Midbrain (tissue), 1 donor: ENCODE results near the gene RYK.
"Not testable (repeated sequence)": the region's sequence is repeated elsewhere in the genome, so short reads cannot be mapped to it uniquely, and the experiment has no call there.

ENCODE experiments used
- DNase-seq: peaks from one replicate; lab custom pipeline; 2025; lab: John Stamatoyannopoulos, UW

The RYK gene

GRCh38 chr3:134250717-134251220 lies at the start of gene RYK:
RYK (minus strand) TSS chr3:134250859; CDS start chr3:134250654, 205 bp downstream.
- peak; percentile 71 for DNase-seq

GRCh38 chr3:134299888-134300206 lies 49.2 kb upstream of the RYK start:
- no peak for DNase-seq

GRCh38 chr3:134299185-134299887 lies 48.7 kb upstream of the RYK start:
- DNase-seq = peak; percentile 15

DNA sequence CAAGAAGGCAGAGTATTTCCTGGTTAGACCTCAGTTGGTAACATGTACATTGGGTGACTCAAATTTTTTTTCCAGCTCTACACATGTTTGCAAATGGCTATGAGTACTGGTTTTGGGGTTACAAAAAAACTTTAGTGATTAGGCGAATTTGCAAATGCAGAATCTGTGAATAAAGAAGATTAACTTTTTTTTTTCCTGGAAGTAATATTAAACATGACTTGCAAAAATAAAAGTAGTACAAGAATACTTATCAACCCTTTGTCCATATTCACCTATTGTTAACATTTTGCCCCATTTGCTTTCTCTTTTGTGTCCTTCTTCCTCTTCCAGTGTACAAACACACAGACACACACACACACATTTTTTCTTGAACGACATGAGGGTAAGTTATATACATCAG lies 47.6 kb upstream of the RYK start:
- DNase-seq = no peak

- DNase-seq = no peak
These were observed 46.0 kb upstream of the RYK start for GRCh38 chr3:134296616-134297015.

DNA sequence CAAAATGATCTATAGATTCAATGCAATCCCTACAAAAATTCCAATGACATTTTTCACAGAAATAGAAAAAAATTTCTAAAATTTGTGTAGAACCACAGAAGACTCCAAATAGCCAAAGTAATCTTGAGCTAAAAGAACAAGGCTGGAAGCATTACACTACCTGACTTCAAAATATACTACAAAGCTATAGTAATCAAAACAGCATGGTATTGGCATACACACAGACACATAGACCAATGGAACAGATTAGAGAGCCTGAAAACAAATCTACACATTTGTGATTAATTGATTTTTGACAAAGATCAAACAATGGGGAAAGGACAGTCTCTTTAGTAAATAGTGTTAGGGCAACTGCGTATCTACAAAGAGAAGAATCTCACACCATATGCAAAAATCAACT lies 45.3 kb upstream of the RYK start:
- no peak for DNase-seq

DNA sequence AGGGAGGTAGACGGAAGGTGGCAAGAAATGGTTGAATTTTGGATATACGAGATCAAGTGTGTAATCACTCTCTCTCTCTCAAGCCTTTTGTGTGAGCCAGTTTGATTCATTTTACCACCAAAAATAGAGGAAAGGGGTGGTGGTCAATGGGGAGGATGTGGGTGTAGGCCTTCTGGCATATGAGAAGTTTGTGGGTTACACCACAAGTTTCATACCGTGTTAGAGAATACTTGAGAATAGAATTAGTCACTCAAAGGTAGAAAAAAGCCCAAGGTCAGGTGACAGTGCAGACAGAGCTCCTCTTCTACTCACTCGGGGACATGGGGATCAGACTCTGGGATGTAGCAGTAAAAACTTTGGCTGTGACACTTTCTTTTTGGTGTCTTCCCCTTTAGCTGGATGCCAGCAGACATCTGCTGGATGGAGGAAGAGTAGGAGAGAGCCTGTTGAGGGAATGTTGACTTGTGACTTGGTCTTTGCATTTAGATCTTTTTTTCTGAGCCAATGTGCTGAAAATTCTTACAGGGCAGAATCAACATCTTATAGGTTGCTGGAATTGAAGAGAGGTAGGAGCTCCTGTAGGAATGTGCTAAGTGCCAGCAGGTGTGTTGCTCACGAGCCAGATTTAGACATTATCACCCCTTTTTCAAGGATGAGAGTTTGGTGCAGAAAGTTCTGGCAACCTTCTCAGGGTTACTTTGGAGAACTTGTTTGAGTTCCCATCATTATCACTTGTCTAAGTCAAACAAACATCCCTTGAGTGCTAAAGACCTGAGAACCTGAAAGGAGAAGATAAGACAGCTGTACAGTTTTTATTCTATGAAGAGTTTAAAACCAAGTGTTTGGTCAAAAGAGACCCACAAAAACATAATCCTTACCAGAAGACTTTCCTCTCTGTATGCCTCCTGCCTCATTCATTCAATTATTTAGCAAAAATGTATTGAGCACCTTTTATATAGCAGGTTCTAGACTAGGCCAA lies 43.9 kb upstream of the RYK start:
- DNase-seq = no peak

GRCh38 chr3:134291319-134292254 lies 40.9 kb upstream of the RYK start:
- no peak for DNase-seq

GRCh38 chr3:134287512-134287911 lies 36.9 kb upstream of the RYK start:
- DNase-seq = no peak

DNA sequence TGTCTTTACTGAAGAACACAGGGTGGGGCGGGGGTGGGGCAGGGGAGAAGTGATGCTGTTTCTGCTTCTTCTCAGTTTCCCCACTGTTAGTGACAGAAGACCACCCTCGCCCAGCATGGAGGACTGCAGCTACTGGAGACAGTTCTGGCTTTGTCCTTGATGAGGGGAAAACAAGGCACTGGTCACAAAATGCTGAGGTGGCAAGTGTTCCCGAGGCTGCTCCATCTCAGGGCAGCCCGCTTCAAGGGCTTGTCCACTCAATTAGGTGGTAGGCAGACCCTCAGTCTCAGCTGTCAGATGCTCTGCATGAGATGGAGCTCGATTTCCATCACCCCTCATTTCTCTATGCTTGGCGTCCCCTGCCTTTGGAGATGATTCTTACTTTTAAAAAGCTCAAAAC lies 33.8 kb upstream of the RYK start:
- no peak for DNase-seq

- DNase-seq = no peak
These were observed 32.0 kb upstream of the RYK start for GRCh38 chr3:134282659-134283047.

DNA sequence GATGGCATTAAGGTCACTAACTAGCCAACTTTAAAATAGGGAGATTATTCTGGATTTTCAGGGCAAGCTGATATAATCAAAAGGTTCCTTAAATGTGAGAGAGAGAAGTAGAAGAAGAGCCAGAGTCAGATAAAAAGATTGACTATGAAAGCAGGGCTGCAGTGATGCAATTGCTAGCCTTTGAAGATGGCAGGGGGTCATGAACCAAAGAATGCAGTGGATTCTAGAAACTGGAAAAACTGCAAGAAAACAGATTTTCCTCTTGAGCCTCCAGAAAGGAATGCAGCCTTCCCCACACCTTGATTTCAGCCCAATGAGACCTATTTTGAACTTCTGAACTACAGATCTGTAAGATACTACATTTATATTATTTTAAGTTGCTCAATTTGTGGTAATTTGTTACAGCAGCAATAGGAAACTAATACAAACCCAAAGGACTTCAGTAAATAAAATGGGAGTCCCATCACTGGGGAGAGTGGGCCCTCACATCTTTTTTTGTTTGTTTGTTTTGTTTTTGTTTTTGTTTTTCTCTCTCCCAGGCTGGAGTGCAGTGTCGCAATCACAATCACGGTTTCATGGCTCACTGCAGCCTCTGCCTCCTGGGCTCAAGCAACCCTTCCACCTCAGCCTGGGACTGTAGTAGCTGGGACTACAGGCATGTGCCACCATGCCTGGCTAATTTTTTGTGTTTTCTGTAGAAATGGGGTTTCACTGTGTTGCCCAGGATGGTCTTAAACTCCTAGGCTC lies 31.4 kb upstream of the RYK start:
- DNase-seq = no peak

DNA sequence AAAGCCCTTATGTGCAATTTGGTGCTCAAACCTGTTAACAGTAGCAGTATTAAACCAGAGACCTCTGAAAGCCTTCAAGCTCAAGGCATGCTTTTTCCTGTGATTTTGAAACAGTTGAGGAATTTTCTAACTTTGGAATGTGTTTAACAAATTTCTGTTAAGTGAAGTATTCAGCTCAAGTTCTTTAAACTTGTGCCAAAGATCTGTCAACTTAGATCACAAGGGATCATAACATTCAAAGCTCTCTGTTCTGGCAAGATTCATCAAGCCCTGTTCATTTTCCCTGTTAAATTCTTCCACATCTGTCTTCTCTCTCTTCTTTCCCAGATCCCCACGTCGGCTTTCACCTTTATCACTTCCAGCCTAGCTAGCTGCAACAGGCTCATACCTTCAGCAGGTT lies 28.8 kb upstream of the RYK start:
- DNase-seq = no peak

GRCh38 chr3:134277066-134277660 lies 26.5 kb upstream of the RYK start:
- no peak for DNase-seq

GRCh38 chr3:134276086-134276485 lies 25.4 kb upstream of the RYK start:
- DNase-seq = no peak

DNA sequence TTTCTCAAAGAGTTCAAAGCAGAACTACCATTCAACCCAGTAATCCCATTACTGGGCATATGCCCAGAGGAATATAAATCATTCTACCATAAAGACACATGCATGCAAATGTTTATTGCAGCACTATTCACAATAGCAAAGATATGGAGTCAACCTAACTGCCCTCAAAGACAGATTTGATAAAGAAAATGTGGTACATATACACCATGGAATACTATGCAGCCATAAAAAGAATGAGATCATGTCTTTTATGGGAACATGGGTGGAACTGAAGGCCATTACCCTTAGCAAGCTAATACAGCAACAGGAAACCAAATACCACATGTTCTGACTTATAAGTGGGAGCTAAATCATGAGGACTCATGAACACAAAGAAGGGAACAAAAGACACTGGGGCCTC lies 24.5 kb upstream of the RYK start:
- DNase-seq = not testable (repeated sequence)

DNA sequence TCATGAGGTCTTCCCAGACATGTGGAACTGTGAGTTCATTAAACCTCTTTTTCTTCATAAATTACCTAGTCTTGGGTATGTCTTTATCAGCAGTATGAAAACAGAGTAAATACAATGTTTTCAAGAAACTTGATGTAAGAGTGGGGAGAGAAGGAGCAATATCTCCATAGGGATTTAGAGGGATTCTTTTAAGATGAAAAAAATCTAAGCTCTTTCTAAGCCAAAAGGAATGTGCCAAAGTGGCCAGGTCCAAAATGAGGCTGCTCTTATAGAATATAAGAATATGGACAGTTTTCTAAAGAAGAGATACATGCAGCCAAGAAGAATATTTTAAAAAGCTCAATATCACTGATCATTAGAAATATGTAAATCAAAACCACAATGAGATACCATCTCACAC lies 23.9 kb upstream of the RYK start:
- DNase-seq = no peak

DNA sequence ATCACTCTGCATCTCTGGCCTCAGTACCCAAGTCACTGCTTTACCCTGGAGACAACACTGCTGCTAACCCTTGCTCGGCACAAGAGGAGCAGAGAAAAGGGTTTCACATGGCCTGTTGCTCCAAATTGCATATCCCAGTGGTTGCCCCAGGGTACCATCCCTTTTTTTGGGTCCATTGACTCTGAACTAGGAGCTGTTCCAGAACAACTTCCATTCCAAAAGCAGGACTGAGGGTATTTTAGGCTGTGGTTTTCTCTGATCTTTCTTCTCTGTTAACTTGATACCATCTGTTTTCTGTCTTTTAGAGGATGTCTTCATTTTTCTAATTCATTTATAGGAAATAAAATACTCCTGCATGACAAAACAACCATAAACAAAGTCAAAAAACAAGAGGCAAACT lies 17.3 kb upstream of the RYK start:
- DNase-seq = no peak

DNA sequence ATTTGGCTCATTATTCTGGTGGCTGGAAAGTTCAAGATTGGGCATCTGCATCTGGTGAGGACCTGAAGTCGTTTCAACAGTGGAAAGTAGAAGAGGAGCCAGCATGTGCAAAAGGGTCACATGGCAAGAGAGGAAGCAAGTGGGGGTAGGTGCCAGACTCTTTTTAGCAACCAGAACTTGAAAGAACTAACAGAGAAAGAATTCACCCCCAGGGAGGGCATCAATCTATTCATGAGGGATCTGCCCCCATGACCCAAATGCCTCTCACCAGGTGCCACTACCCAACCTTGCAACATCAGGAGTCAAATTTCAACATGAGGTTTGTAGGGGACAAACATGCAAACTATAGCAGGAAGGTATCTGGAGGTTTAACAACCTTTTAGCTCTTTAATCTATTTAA lies 10.3 kb upstream of the RYK start:
- no peak for DNase-seq

DNA sequence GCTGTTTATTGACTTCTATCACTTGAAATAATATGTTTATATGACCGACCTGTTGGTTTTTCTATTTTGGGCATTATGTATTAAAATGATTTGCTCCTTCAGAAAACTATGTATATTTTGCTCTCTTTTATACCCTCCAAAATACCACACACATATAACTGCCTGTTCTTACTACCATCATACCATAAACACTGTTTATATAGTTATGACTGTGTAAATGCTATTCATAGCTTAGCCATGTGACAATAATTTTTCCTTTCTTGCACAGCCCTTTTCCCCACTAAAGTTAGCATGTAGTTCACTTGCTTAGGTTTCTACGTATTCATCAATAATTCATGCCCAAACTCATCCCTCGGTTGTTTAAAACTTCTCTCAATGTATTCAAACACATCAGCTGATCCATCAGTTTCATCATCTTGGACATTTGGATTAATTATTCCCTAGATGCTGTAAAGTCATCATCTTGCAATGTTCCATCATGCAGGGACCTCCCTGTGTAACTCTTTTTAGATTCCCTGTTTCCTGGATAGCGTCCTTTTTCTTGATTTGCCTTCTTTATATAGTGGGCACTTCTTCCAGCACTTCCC lies 8.2 kb upstream of the RYK start:
- no peak for DNase-seq

- no peak for DNase-seq
These were observed 4.7 kb upstream of the RYK start for GRCh38 chr3:134255404-134255803.
